NCI-H2227 treated with DMSO at 0.1 percent for 48 hours (cell line): ENCODE measurements around the gene SPHK1.

ENCODE experiments used
- DNase-seq: peaks from one replicate; lab custom pipeline; 2025; lab: John Stamatoyannopoulos, UW

Gene SPHK1

GRCh38 chr17:76363107-76363842 lies 21.1 kb upstream of the SPHK1 start:
- DNase-seq = no peak

- DNase-seq = no peak
These were observed 19.0 kb upstream of the SPHK1 start for GRCh38 chr17:76365256-76365903.

- no peak for DNase-seq
These were observed 18.2 kb upstream of the SPHK1 start for GRCh38 chr17:76366247-76366646.

GRCh38 chr17:76367642-76368041 lies 16.8 kb upstream of the SPHK1 start:
- no peak for DNase-seq

- no peak for DNase-seq
These were observed 15.9 kb upstream of the SPHK1 start for GRCh38 chr17:76368545-76368944.

GRCh38 chr17:76369379-76369778 lies 15.0 kb upstream of the SPHK1 start:
- no peak for DNase-seq

GRCh38 chr17:76369804-76370203 lies 14.6 kb upstream of the SPHK1 start:
- peak; percentile 28 for DNase-seq

GRCh38 chr17:76370261-76370993 lies 14.0 kb upstream of the SPHK1 start:
- no peak for DNase-seq

- DNase-seq = no peak
These were observed 12.5 kb upstream of the SPHK1 start for GRCh38 chr17:76371656-76372628.

- no peak for DNase-seq
These were observed 7.9 kb upstream of the SPHK1 start for GRCh38 chr17:76376318-76377133.

GRCh38 chr17:76378548-76379274 lies 5.7 kb upstream of the SPHK1 start:
- no peak for DNase-seq

GRCh38 chr17:76379275-76379641 lies 5.2 kb upstream of the SPHK1 start:
- no peak for DNase-seq

- DNase-seq = no peak
These were observed 4.6 kb upstream of the SPHK1 start for GRCh38 chr17:76379646-76380376.

GRCh38 chr17:76381633-76382350 lies 2.6 kb upstream of the SPHK1 start:
- DNase-seq = no peak

- no peak for DNase-seq
These were observed 2.0 kb upstream of the SPHK1 start for GRCh38 chr17:76382351-76382802.

GRCh38 chr17:76382803-76383545 lies 1.4 kb upstream of the SPHK1 start:
- DNase-seq = no peak

- no peak for DNase-seq
These were observed 725 bp upstream of the SPHK1 start for GRCh38 chr17:76383546-76384221.
